HepG2 (cell line): ENCODE results near the gene EIF4G1. TPM values are rescaled to one million over a fixed set of nuclear protein-coding genes. Genes with fewer than 3 reads are reported as not detected.

Experiments used
- ATAC-seq: fragments of 200-7000 bp; cut with Tn5 transposase; 3 replicates; pipeline ENCODE4 v1.9.1; 2020; ENCODE audit warnings: mild to moderate bottlenecking, moderate library complexity
- BruUV-seq: library from RNA; stranded (reverse); fragments of 400-500 nt; replicated peaks from 2 replicates; lab custom pipeline; 2021; lab: Mats Ljungman, UMichigan
- CTCF ChIA-PET: fragments of 300-600 bp; formaldehyde crosslinking; extraction: SDS; loops from one replicate; lab custom pipeline; 2021; ENCODE audit warnings: low total read pairs, inconsistent platforms, low intra/inter-chr PET ratio; lab: Yijun Ruan, JAX
- POLR2A ChIA-PET: fragments of 350-600 bp; sonication (Branson Sonifier 250); formaldehyde crosslinking; loops from one replicate; lab custom pipeline; 2020; ENCODE audit warnings: antibody characterized with exemption, inconsistent platforms; lab: Yijun Ruan, JAX
- DNase-seq: peaks from one replicate; pipeline ENCODE4 v3.0.0-alpha.2; 2015; ENCODE audit warnings: low spot score
- FAIRE-seq: peaks from 3 replicates; lab custom pipeline; 2011; peaks lifted over from hg19 to GRCh38; lab: Jason Lieb, UNC
- H2AFZ ChIP-seq: one replicate; pipeline ENCODE4 v1.6.1; 2011; ENCODE audit warnings: low read length, inconsistent platforms
- H3K27ac ChIP-seq: fragments of 300-600 bp; 3 replicates; pipeline ENCODE4 v1.8.0; 2011; ENCODE audit warnings: mixed run types, mild to moderate bottlenecking, mixed read lengths, low read length, inconsistent platforms; ENCODE audit not compliant: insufficient read depth; ENCODE audit errors: extremely low read length
- H3K27me3 ChIP-seq, 2 experiments: fragments of 200-600 bp in 1 of 2; 2 replicates in 1 of 2; 3 replicates in 1 of 2; pipeline versions ENCODE4 v1.6.0 to v1.8.0; 2011; ENCODE audit warnings: low read length in 2 of 2, mild to moderate bottlenecking in 2 of 2, moderate library complexity in 2 of 2, inconsistent platforms in 1 of 2; ENCODE audit not compliant: insufficient read depth in 2 of 2, control insufficient read depth in 1 of 2
- H3K36me3 ChIP-seq, 2 experiments: fragments of 200-600 bp in 1 of 2; replicated peaks in 1 of 2; 2 replicates in 1 of 2; 3 replicates in 1 of 2; pipeline versions ENCODE4 v1.5.1 to v1.8.0; 2011; ENCODE audit warnings: low read length in 2 of 2, inconsistent platforms in 1 of 2; ENCODE audit not compliant: insufficient read depth in 2 of 2, control insufficient read depth in 1 of 2
- H3K4me1 ChIP-seq: 2 replicates; pipeline ENCODE4 v1.5.1; 2012; ENCODE audit warnings: low read length, inconsistent platforms; ENCODE audit not compliant: insufficient read depth
- H3K4me2 ChIP-seq: 2 replicates; pipeline ENCODE4 v1.6.0; 2011; ENCODE audit warnings: low read depth, low read length, inconsistent platforms
- H3K4me3 ChIP-seq, 3 experiments: fragments of 200-600 bp in 1 of 3; sonication (generic), shearing (Covaris generic) in 1 of 3; replicated peaks in 1 of 3; 2 replicates each; pipeline ENCODE4 v1.5.1; 2011 to 2016; ENCODE audit warnings: low read length in 3 of 3, inconsistent platforms in 2 of 3, low read depth in 2 of 3, mild to moderate bottlenecking in 2 of 3, control low read depth in 1 of 3, mixed read lengths in 1 of 3; ENCODE audit not compliant: insufficient read depth in 1 of 3
- H3K79me2 ChIP-seq: one replicate; pipeline ENCODE4 v1.6.1; 2011; ENCODE audit warnings: low read length, inconsistent platforms; ENCODE audit not compliant: insufficient read depth
- H3K9ac ChIP-seq: 2 replicates; pipeline ENCODE4 v1.6.0; 2011; ENCODE audit warnings: mild to moderate bottlenecking, low read depth, low read length, inconsistent platforms; ENCODE audit not compliant: insufficient read depth
- H3K9me3 ChIP-seq: 2 replicates; pipeline ENCODE4 v1.5.1; 2012; ENCODE audit warnings: mild to moderate bottlenecking, low read length
- H4K20me1 ChIP-seq: 2 replicates; pipeline ENCODE4 v1.6.0; 2011; ENCODE audit warnings: inconsistent platforms, mild to moderate bottlenecking, low read length, moderate library complexity; ENCODE audit not compliant: insufficient read depth
- HOXA7 ChIP-seq: sonication (generic); formaldehyde crosslinking; IDR thresholded peaks from 2 replicates; pipeline ENCODE4 v1.8.1; 2022; ENCODE audit warnings: mild to moderate bottlenecking, missing genetic modification reagents, moderate library complexity
- MED13 ChIP-seq: sonication (generic); formaldehyde crosslinking; IDR thresholded peaks from 2 replicates; pipeline ENCODE4 v1.5.0; 2020; ENCODE audit warnings: missing genetic modification reagents
- SP140L ChIP-seq: sonication (generic); formaldehyde crosslinking; IDR thresholded peaks from 2 replicates; pipeline ENCODE4 v1.4.0; 2020; ENCODE audit warnings: missing genetic modification reagents, borderline replicate concordance
- ZFP36L1 ChIP-seq: sonication (generic); formaldehyde crosslinking; IDR thresholded peaks from 2 replicates; pipeline ENCODE4 v1.8.0; 2022; ENCODE audit warnings: mild to moderate bottlenecking, missing genetic modification reagents, moderate library complexity
- ZMYM4 ChIP-seq: sonication (generic); formaldehyde crosslinking; IDR thresholded peaks from 2 replicates; pipeline ENCODE4 v1.8.1; 2023; ENCODE audit warnings: mild to moderate bottlenecking, missing genetic modification reagents
- ZNF407 ChIP-seq: sonication (generic); formaldehyde crosslinking; IDR thresholded peaks from one replicate; pipeline ENCODE4 v1.5.1; 2020; ENCODE audit warnings: mild to moderate bottlenecking, missing genetic modification reagents; ENCODE audit errors: not compliant biosample characterization
- ZNF557 ChIP-seq: sonication (generic); formaldehyde crosslinking; IDR thresholded peaks from 2 replicates; pipeline ENCODE4 v1.4.0; 2020; ENCODE audit warnings: missing genetic modification reagents
- ZNF672 ChIP-seq: sonication (generic); formaldehyde crosslinking; IDR thresholded peaks from 2 replicates; pipeline ENCODE4 v1.8.1; 2022; ENCODE audit warnings: missing genetic modification reagents
- ZNF891 ChIP-seq: sonication (generic); formaldehyde crosslinking; IDR thresholded peaks from 2 replicates; pipeline ENCODE4 v1.5.0; 2020; ENCODE audit warnings: mild to moderate bottlenecking, missing genetic modification reagents
- ZSCAN9 ChIP-seq: IDR thresholded peaks from 2 replicates; pipeline ENCODE4 v1.6.1; 2016; ENCODE audit warnings: borderline replicate concordance
- WGBS: methylation state at CpG from one replicate; pipeline ENCODE4 v1.1.6; 2017; ENCODE audit warnings: low lambda C conversion rate; 5-methylcytosine and 5-hydroxymethylcytosine counted together
- in situ Hi-C: cut with HindIII; loops from 2 replicates; pipeline ENCODE4 v1.10.0; 2017; ENCODE audit warnings: low pct_unique_long_range_greater_than_20kb; ENCODE audit not compliant: extremely low pct_ligation_motif_present
- intact Hi-C: fragments of 100-400 bp; cut with micrococcal nuclease; formaldehyde crosslinking; loops from one replicate; pipeline ENCODE4 v1.10.0; 2022; ENCODE audit not compliant: unreplicated experiment
- polyA plus RNA-seq, 8 experiments: library from polyadenylated mRNA; depleted of rRNA in 3 of 8; stranded (reverse) in 7 of 8; unstranded in 1 of 8; fragments of >200 nt; fragmentation: Illumina TruSeq in 4 of 8; extraction: Trizol in 4 of 8; gene quantifications; 2 replicates each; pipeline versions ENCODE4 v1.2.1 to v1.2.3, GENCODE V29; 2011 to 2016; ENCODE audit warnings: low read depth in 4 of 8, missing spikeins in 1 of 8, mixed read lengths in 1 of 8; ENCODE audit not compliant: insufficient read depth in 1 of 8
- total RNA-seq, 5 experiments: library from RNA; depleted of rRNA; stranded (reverse); fragments of >200 nt; fragmentation: Illumina TruSeq; extraction: Trizol; gene quantifications; 2 replicates each; pipeline ENCODE4 v1.2.3, GENCODE V29; 2016; ENCODE audit warnings: low read depth in 1 of 5
- TF ChIP-seq, protein P1 (sequence below): sonication (generic); formaldehyde crosslinking; IDR thresholded peaks from 2 replicates; pipeline ENCODE4 v1.4.0; 2020; ENCODE audit warnings: missing genetic modification reagents

Gene EIF4G1
- total and polyA plus RNA-seq, 2 of the 13 experiments (the other 11 are each of a cell fraction or from before 2014, with no cell fraction given) = 208 to 213 TPM

- Histone ChIP-seq H3K4me3 (peak overlapping the region; percentile 93 to 96 (median 95)), H3K4me2 (peak overlapping the region; percentile 100), H3K9ac (peak overlapping the region; percentile 86), H3K36me3 (peaks cover 11 to 32% of the 10 kb centered on the region in 2 experiments), H2AFZ (no peak overlapping the region), H3K9me3 (no peaks in the 10 kb centered on the region), H3K27me3 (no peaks in the 10 kb centered on the region; a peak in 1 of 5 replicates), H4K20me1 (0 out of 2 replicates have a peak, but pooled peaks cover 7% of the 10 kb centered on the region), H3K4me1 (peaks cover 39% of the 10 kb centered on the region), H3K79me2 (peaks cover 31% of the 10 kb centered on the region), H3K27ac (peak overlapping the region; percentile 67)
- ChIA-PET POLR2A (interaction anchor here (1.6 to 2.9 kb wide), 5 partner anchors 10 to 24 kb away, joined by 6 to 15 read pairs (median 11); partner anchors contain the start of genes CHRD and FAM131A), CTCF (no interaction called here)
- FAIRE-seq (no peak), ATAC-seq (no peak), DNase-seq (no peak)
- in situ Hi-C loops (no loop called here), intact Hi-C loops (no loop called here)
- no TSS peak for BruUV-seq
- WGBS = 0% methylated on average over 6 of the region's 24 CpGs
- TF ChIP-seq ZNF672 (CRISPR knock-in tag) (no peak; the same call in 1 of the 2 replicates), ZNF891 (CRISPR knock-in tag) (peak; percentile 52; the same call in 1 of the 2 replicates), ZNF407 (CRISPR knock-in tag) (no peak), HOXA7 (CRISPR knock-in tag) (no peak), ZSCAN9 (CRISPR knock-in tag) (no peak), MED13 (CRISPR knock-in tag) (peak; percentile 25; the same call in 1 of the 2 replicates), ZMYM4 (CRISPR knock-in tag) (no peak), ZNF557 (CRISPR knock-in tag) (no peak), SP140L (no peak), ZFP36L1 (no peak)
- TF ChIP-seq, protein P1, sequence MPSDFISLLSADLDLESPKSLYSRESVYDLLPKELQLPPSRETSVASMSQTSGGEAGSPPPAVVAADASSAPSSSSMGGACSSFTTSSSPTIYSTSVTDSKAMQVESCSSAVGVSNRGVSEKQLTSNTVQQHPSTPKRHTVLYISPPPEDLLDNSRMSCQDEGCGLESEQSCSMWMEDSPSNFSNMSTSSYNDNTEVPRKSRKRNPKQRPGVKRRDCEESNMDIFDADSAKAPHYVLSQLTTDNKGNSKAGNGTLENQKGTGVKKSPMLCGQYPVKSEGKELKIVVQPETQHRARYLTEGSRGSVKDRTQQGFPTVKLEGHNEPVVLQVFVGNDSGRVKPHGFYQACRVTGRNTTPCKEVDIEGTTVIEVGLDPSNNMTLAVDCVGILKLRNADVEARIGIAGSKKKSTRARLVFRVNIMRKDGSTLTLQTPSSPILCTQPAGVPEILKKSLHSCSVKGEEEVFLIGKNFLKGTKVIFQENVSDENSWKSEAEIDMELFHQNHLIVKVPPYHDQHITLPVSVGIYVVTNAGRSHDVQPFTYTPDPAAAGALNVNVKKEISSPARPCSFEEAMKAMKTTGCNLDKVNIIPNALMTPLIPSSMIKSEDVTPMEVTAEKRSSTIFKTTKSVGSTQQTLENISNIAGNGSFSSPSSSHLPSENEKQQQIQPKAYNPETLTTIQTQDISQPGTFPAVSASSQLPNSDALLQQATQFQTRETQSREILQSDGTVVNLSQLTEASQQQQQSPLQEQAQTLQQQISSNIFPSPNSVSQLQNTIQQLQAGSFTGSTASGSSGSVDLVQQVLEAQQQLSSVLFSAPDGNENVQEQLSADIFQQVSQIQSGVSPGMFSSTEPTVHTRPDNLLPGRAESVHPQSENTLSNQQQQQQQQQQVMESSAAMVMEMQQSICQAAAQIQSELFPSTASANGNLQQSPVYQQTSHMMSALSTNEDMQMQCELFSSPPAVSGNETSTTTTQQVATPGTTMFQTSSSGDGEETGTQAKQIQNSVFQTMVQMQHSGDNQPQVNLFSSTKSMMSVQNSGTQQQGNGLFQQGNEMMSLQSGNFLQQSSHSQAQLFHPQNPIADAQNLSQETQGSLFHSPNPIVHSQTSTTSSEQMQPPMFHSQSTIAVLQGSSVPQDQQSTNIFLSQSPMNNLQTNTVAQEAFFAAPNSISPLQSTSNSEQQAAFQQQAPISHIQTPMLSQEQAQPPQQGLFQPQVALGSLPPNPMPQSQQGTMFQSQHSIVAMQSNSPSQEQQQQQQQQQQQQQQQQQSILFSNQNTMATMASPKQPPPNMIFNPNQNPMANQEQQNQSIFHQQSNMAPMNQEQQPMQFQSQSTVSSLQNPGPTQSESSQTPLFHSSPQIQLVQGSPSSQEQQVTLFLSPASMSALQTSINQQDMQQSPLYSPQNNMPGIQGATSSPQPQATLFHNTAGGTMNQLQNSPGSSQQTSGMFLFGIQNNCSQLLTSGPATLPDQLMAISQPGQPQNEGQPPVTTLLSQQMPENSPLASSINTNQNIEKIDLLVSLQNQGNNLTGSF (CRISPR knock-in tag) = peak; percentile 17; the same call in 1 of the 2 replicates
Measured at GRCh38 chr3:184360929-184361531, 46.6 kb downstream of the EIF4G1 start.
